NCI-H524 (cell line): Measurements from ENCODE around the gene SOWAHB.

ENCODE experiments used
- DNase-seq, 2 experiments: peaks; one replicate each; lab custom pipeline; 2025; lab: John Stamatoyannopoulos, UW

The SOWAHB gene

GRCh38 chr4:76897536-76898384, at the start of gene SOWAHB:
Gene SOWAHB, minus strand, starts transcription at chr4:76898144. Its CDS starts 295 bp downstream, at chr4:76897849.
- peak in 1 of 2 experiments; percentile 15 for DNase-seq

GRCh38 chr4:76947369-76947768, 49.4 kb upstream of the SOWAHB start:
- no peak for DNase-seq

GRCh38 chr4:76943790-76944189, 45.8 kb upstream of the SOWAHB start:
- no peak for DNase-seq

GRCh38 chr4:76943129-76943620, 45.2 kb upstream of the SOWAHB start:
- no peak for DNase-seq

GRCh38 chr4:76939184-76939583, 41.2 kb upstream of the SOWAHB start:
- DNase-seq = no peak

GRCh38 chr4:76931576-76932276, 33.8 kb upstream of the SOWAHB start:
- DNase-seq = no peak

GRCh38 chr4:76931087-76931486, 33.1 kb upstream of the SOWAHB start:
- DNase-seq = no peak

- DNase-seq = no peak
Observed at GRCh38 chr4:76930685-76931084, 32.7 kb upstream of the SOWAHB start.

- no peak for DNase-seq
Observed at GRCh38 chr4:76926841-76927240, 28.9 kb upstream of the SOWAHB start.

GRCh38 chr4:76923619-76924357, 25.8 kb upstream of the SOWAHB start:
- DNase-seq = no peak

- DNase-seq = no peak
Observed at GRCh38 chr4:76920715-76921114, 22.8 kb upstream of the SOWAHB start.

- no peak for DNase-seq
Observed at GRCh38 chr4:76909711-76910110, 11.8 kb upstream of the SOWAHB start.

- DNase-seq = no peak
Observed at GRCh38 chr4:76905521-76905920, 7.6 kb upstream of the SOWAHB start.

- DNase-seq = no peak
Observed at GRCh38 chr4:76904646-76905190, 6.8 kb upstream of the SOWAHB start.

GRCh38 chr4:76902233-76902890, 4.4 kb upstream of the SOWAHB start:
- DNase-seq = no peak

GRCh38 chr4:76898949-76899645, 1.2 kb upstream of the SOWAHB start:
- DNase-seq = no peak

- no peak for DNase-seq
Observed at GRCh38 chr4:76898385-76898692, 395 bp upstream of the SOWAHB start.

- peak in 1 of 2 experiments; percentile 3 for DNase-seq
Observed at GRCh38 chr4:76896614-76897535, 1.1 kb downstream of the SOWAHB start.

- DNase-seq = no peak
Observed at GRCh38 chr4:76896048-76896447, 1.9 kb downstream of the SOWAHB start.

- DNase-seq = no peak
Observed at GRCh38 chr4:76895619-76896018, 2.3 kb downstream of the SOWAHB start.
